ENCODE results near the gene FGFRL1. TPM values are rescaled to one million over a fixed set of nuclear protein-coding genes. Genes with fewer than 3 reads are reported as not detected.

FGFRL1 gene
- total RNA-seq, 6 experiments from 2014 or later: 27.9 to 60.1 (median 45.7) TPM

GRCh38 chr4:1055721-1056590 lies 44.5 kb downstream of the FGFRL1 start:
- ATAC-seq: peak; percentile 45 to 63 (median 53)
- TF ChIP-seq POLR2A (IDR thresholded peaks at IDR 0.05) (no peak), CTCF (IDR thresholded peaks at IDR 0.05) (no peak)
- WGBS (ENCODE audit: insufficient coverage, low coverage, low lambda C conversion rate, missing lambda C conversion rate): 62% methylated on average over 10 of the region's 34 CpGs
- H3K27me3 ChIP-seq: peaks cover 0 to 4% of the 10 kb centered on the region in 2 donors
- no peak overlapping the region for H3K27ac ChIP-seq
- no peaks in the 10 kb centered on the region for H3K4me1 ChIP-seq
- no peak overlapping the region for H3K4me3 ChIP-seq
- DNase-seq: peak in 2 of 3 donors; percentile 42 to 55
- H3K9me3 ChIP-seq: no peaks in the 10 kb centered on the region
- intact Hi-C loops (cut with DNase I): no loop called here
- no peaks in the 10 kb centered on the region for H3K36me3 ChIP-seq

- ATAC-seq (no peak), DNase-seq (peak in 1 of 3 donors; percentile 37)
- TF ChIP-seq CTCF (IDR thresholded peaks at IDR 0.05): no peak
- no peak for TF ChIP-seq POLR2A (IDR thresholded peaks at IDR 0.05)
- Histone ChIP-seq H3K36me3 (no peaks in the 10 kb centered on the region), H3K27me3 (peaks cover 0 to 4% of the 10 kb centered on the region in 2 donors), H3K4me1 (no peaks in the 10 kb centered on the region), H3K4me3 (no peak overlapping the region), H3K27ac (no peak overlapping the region), H3K9me3 (no peaks in the 10 kb centered on the region)
- intact Hi-C loops (cut with DNase I): no loop called here
- WGBS (ENCODE audit: insufficient coverage, low coverage, low lambda C conversion rate, missing lambda C conversion rate): 68% methylated on average over 10 of the region's 28 CpGs
Measured at GRCh38 chr4:1056671-1057402, 45.4 kb downstream of the FGFRL1 start.

- Histone ChIP-seq H3K36me3 (no peaks in the 10 kb centered on the region), H3K27ac (no peak overlapping the region), H3K9me3 (no peaks in the 10 kb centered on the region), H3K4me1 (no peaks in the 10 kb centered on the region), H3K4me3 (no peak overlapping the region), H3K27me3 (peaks cover 0 to 4% of the 10 kb centered on the region in 2 donors)
- DNase-seq (no peak), ATAC-seq (no peak)
- TF ChIP-seq CTCF (IDR thresholded peaks at IDR 0.05) (no peak), POLR2A (IDR thresholded peaks at IDR 0.05) (no peak)
- WGBS (ENCODE audit: insufficient coverage, low coverage, low lambda C conversion rate, missing lambda C conversion rate): no CpG with 5 or more reads among the region's 7 CpGs
- intact Hi-C loops (cut with DNase I): no loop called here
Measured at GRCh38 chr4:1057403-1057745, 45.9 kb downstream of the FGFRL1 start.

GRCh38 chr4:1058198-1058996 lies 47.0 kb downstream of the FGFRL1 start:
- no peaks in the 10 kb centered on the region for H3K4me1 ChIP-seq

More at GRCh38 chr4:1058198-1058996, 47.0 kb downstream of the FGFRL1 start:
- ATAC-seq (no peak), DNase-seq (peak in 1 of 3 donors; percentile 30)
- Histone ChIP-seq H3K9me3 (no peaks in the 10 kb centered on the region), H3K36me3 (no peaks in the 10 kb centered on the region), H3K4me3 (no peak overlapping the region), H3K27me3 (peaks cover 0 to 4% of the 10 kb centered on the region in 2 donors), H3K27ac (no peak overlapping the region)
- intact Hi-C loops (cut with DNase I): no loop called here
- WGBS (ENCODE audit: insufficient coverage, low coverage, low lambda C conversion rate, missing lambda C conversion rate): 59% methylated on average over 12 of the region's 35 CpGs
- TF ChIP-seq CTCF (IDR thresholded peaks at IDR 0.05) (no peak), POLR2A (IDR thresholded peaks at IDR 0.05) (no peak)

Measured in right lobe of liver (tissue), 6 donors.